Liver (tissue), 9 donors: ENCODE data around the gene SIPA1L3. TPM values are rescaled to one million over a fixed set of nuclear protein-coding genes. Genes with fewer than 3 reads are reported as not detected.

Experiments
- DNase-seq: peaks from one replicate; pipeline ENCODE4 v3.0.0-alpha.2; 2017; ENCODE audit warnings: low spot score
- H3K27ac ChIP-seq, 2 donors: one replicate each; pipeline ENCODE4 v1.7.0; 2013; ENCODE audit warnings: inconsistent platforms in 2 of 2, low read length in 2 of 2, control low read depth in 1 of 2, low read depth in 1 of 2, mild to moderate bottlenecking in 1 of 2
- H3K27me3 ChIP-seq, 4 donors: one replicate each; pipeline versions ENCODE4 v1.6.1 to v1.7.0; 2013; ENCODE audit warnings: low read length in 3 of 4, inconsistent platforms in 1 of 4, mild to moderate bottlenecking in 1 of 4, moderate library complexity in 1 of 4; ENCODE audit not compliant: control insufficient read depth in 4 of 4, insufficient read depth in 4 of 4
- H3K36me3 ChIP-seq, 4 donors: one replicate each; pipeline versions ENCODE4 v1.6.1 to v1.7.0; 2013; ENCODE audit warnings: low read length in 3 of 4, mild to moderate bottlenecking in 3 of 4, low read depth in 1 of 4, moderate library complexity in 1 of 4; ENCODE audit not compliant: control insufficient read depth in 4 of 4, insufficient read depth in 3 of 4
- H3K4me1 ChIP-seq, 4 donors: one replicate each; pipeline versions ENCODE4 v1.6.1 to v1.7.0; 2013; ENCODE audit warnings: low read length in 3 of 4, mild to moderate bottlenecking in 3 of 4, moderate library complexity in 1 of 4; ENCODE audit not compliant: control insufficient read depth in 4 of 4, insufficient read depth in 4 of 4
- H3K4me3 ChIP-seq, 3 donors: one replicate each; pipeline versions ENCODE4 v1.6.1 to v1.7.0; 2013; ENCODE audit warnings: low read length in 3 of 3, control low read depth in 1 of 3, low read depth in 1 of 3, mild to moderate bottlenecking in 1 of 3
- H3K9ac ChIP-seq, 2 donors: one replicate each; pipeline ENCODE4 v1.7.0; 2013; ENCODE audit warnings: low read length in 2 of 2, mild to moderate bottlenecking in 2 of 2, moderate library complexity in 2 of 2, control low read depth in 1 of 2, low read depth in 1 of 2
- H3K9me3 ChIP-seq, 4 donors: one replicate each; pipeline versions ENCODE4 v1.6.1 to v1.7.0; 2013; ENCODE audit warnings: low read length in 3 of 4; ENCODE audit not compliant: control insufficient read depth in 4 of 4
- CTCF ChIP-seq: fragments of 150-350 bp; IDR thresholded peaks from 2 replicates; pipeline ENCODE4 v1.5.1; 2017; ENCODE audit warnings: improper control_type of control experiment, low read depth, low read length; ENCODE audit not compliant: missing input control
- EGR1 ChIP-seq, 2 donors: IDR thresholded peaks; 2 replicates each; pipeline ENCODE4 v1.6.1; 2016 to 2018; ENCODE audit warnings: antibody characterized with exemption in 2 of 2, low read depth in 2 of 2
- FOXA1 ChIP-seq: IDR thresholded peaks from 2 replicates; pipeline ENCODE4 v1.6.1; 2016; ENCODE audit warnings: antibody characterized with exemption
- FOXA2 ChIP-seq: IDR thresholded peaks from 2 replicates; pipeline ENCODE4 v1.6.1; 2016; ENCODE audit warnings: antibody characterized with exemption
- GABPA ChIP-seq, 2 donors: IDR thresholded peaks in 1 of 2; conservative IDR thresholded peaks in 1 of 2; 2 replicates each; pipeline ENCODE4 v1.6.1; 2016; ENCODE audit warnings: antibody characterized with exemption in 2 of 2, mild to moderate bottlenecking in 1 of 2, moderate library complexity in 1 of 2
- HNF4G ChIP-seq: IDR thresholded peaks from 2 replicates; pipeline ENCODE4 v1.6.1; 2016; ENCODE audit warnings: antibody characterized with exemption
- JUND ChIP-seq, 2 donors: IDR thresholded peaks; 2 replicates each; pipeline ENCODE4 v1.6.1; 2016; ENCODE audit warnings: antibody characterized with exemption in 2 of 2
- MAX ChIP-seq: IDR thresholded peaks from 2 replicates; pipeline ENCODE4 v1.6.1; 2016; ENCODE audit warnings: antibody characterized with exemption
- NR2F2 ChIP-seq: IDR thresholded peaks from 2 replicates; pipeline ENCODE4 v1.6.1; 2016; ENCODE audit warnings: antibody characterized with exemption
- RAD21 ChIP-seq, 2 donors: IDR thresholded peaks; 2 replicates each; pipeline ENCODE4 v1.6.1; 2016; ENCODE audit warnings: antibody characterized with exemption in 2 of 2, mild to moderate bottlenecking in 2 of 2
- REST ChIP-seq: IDR thresholded peaks from 2 replicates; pipeline ENCODE4 v1.6.1; 2016; ENCODE audit warnings: antibody characterized with exemption, mild to moderate bottlenecking
- SP1 ChIP-seq: IDR thresholded peaks from 2 replicates; pipeline ENCODE4 v1.6.1; 2018; ENCODE audit warnings: antibody characterized with exemption, mild to moderate bottlenecking
- TAF1 ChIP-seq: conservative IDR thresholded peaks from 2 replicates; pipeline ENCODE4 v1.6.1; 2016; ENCODE audit warnings: antibody characterized with exemption, mild to moderate bottlenecking
- YY1 ChIP-seq: IDR thresholded peaks from 2 replicates; pipeline ENCODE4 v1.6.1; 2016; ENCODE audit warnings: antibody characterized with exemption, mild to moderate bottlenecking
- ZBTB33 ChIP-seq: IDR thresholded peaks from 2 replicates; pipeline ENCODE4 v1.6.1; 2016; ENCODE audit warnings: antibody characterized with exemption
- WGBS: extraction: QIAGEN DNeasy Blood & Tissue Kit; methylation state at CpG from one replicate; pipeline ENCODE4 v1.1.7; 2013; 5-methylcytosine and 5-hydroxymethylcytosine counted together
- polyA plus RNA-seq, 2 donors: library from polyadenylated mRNA; stranded (reverse) in 1 of 2; unstranded in 1 of 2; fragments of 200-250 nt in 1 of 2; fragments of >200 nt in 1 of 2; fragmentation: Nextera tagmentation in 1 of 2; extraction: Ambion mirVana in 1 of 2; gene quantifications; one replicate each; pipeline versions ENCODE4 v1.2.1 to v1.2.3, GENCODE V29; 2013 to 2015
- total RNA-seq, 2 donors: library from RNA; depleted of rRNA; stranded (reverse); fragments of >200 nt; gene quantifications; one replicate each; pipeline ENCODE4 v1.2.3, GENCODE V29; 2014
- donor health status: healthy.
- donor health status: healthy.
- donor health status: healthy.
- donor health status: healthy.
- donor health status: healthy.

SIPA1L3 gene
- total and polyA plus RNA-seq, 4 donors = 2.4 to 10.0 (median 4.4) TPM

GRCh38 chr19:38164526-38164925 lies 257.5 kb downstream of the SIPA1L3 start:
- Histone ChIP-seq H3K4me3 (no peak overlapping the region), H3K36me3 (peaks cover 9 to 49% (median 26%) of the 10 kb centered on the region in 4 donors), H3K9ac (no peak overlapping the region), H3K27ac (no peak overlapping the region), H3K9me3 (peaks cover 5 to 10% (median 7%) of the 10 kb centered on the region in 4 donors), H3K27me3 (no peaks in the 10 kb centered on the region), H3K4me1 (no peaks in the 10 kb centered on the region)
- TF ChIP-seq EGR1 (IDR thresholded peaks at IDR 0.05; ENCODE audit: low read depth in 2 of 2) = no peak
- TF ChIP-seq TAF1 = no peak
- no peak for TF ChIP-seq MAX
- TF ChIP-seq NR2F2 = no peak
- no peak for TF ChIP-seq YY1
- TF ChIP-seq FOXA1 = no peak
- no peak for TF ChIP-seq SP1
- no peak for TF ChIP-seq GABPA (IDR thresholded peaks at IDR 0.05 in 1 of 2, conservative IDR thresholded peaks at IDR 0.05 in 1 of 2)
- TF ChIP-seq CTCF = no peak
- TF ChIP-seq JUND (IDR thresholded peaks at IDR 0.05) = no peak
- no peak for TF ChIP-seq ZBTB33
- TF ChIP-seq RAD21 (IDR thresholded peaks at IDR 0.05) = no peak
- no peak for TF ChIP-seq HNF4G
- no peak for DNase-seq
- 96% methylated on average over 25 of the region's 25 CpGs for WGBS

- no peaks in the 10 kb centered on the region for H3K27me3 ChIP-seq
- no peak for DNase-seq
- peaks cover 5 to 10% (median 7%) of the 10 kb centered on the region in 4 donors for H3K9me3 ChIP-seq
- H3K4me1 ChIP-seq = no peaks in the 10 kb centered on the region
- H3K4me3 ChIP-seq = no peak overlapping the region
- H3K27ac ChIP-seq = no peak overlapping the region
- WGBS = 96% methylated on average over 6 of the region's 6 CpGs
- H3K9ac ChIP-seq = no peak overlapping the region
- TF ChIP-seq REST (no peak), MAX (no peak), FOXA2 (no peak), TAF1 (no peak), FOXA1 (no peak), GABPA (IDR thresholded peaks at IDR 0.05 in 1 of 2, conservative IDR thresholded peaks at IDR 0.05 in 1 of 2) (no peak), YY1 (no peak), SP1 (no peak), JUND (IDR thresholded peaks at IDR 0.05) (no peak)
- H3K36me3 ChIP-seq = peaks cover 9 to 49% (median 24%) of the 10 kb centered on the region in 4 donors
These were observed 258.3 kb downstream of the SIPA1L3 start for GRCh38 chr19:38165335-38165734.
